Middle frontal gyrus (tissue), 1 donor: ENCODE data around the gene PALLD.

Source experiments
- DNase-seq: peaks from one replicate; pipeline ENCODE4 v3.0.0-alpha.2; 2015; ENCODE audit warnings: low spot score; ENCODE audit errors: extremely low spot score

The PALLD gene

GRCh38 chr4:168588916-168589531, 92.2 kb downstream of the PALLD start:
- DNase-seq: no peak

- DNase-seq: no peak
These were observed 95.8 kb downstream of the PALLD start for GRCh38 chr4:168592676-168593075.

- no peak for DNase-seq
These were observed 96.5 kb downstream of the PALLD start for GRCh38 chr4:168593399-168593798.

GRCh38 chr4:168594121-168594520, 97.3 kb downstream of the PALLD start:
- no peak for DNase-seq

DNA sequence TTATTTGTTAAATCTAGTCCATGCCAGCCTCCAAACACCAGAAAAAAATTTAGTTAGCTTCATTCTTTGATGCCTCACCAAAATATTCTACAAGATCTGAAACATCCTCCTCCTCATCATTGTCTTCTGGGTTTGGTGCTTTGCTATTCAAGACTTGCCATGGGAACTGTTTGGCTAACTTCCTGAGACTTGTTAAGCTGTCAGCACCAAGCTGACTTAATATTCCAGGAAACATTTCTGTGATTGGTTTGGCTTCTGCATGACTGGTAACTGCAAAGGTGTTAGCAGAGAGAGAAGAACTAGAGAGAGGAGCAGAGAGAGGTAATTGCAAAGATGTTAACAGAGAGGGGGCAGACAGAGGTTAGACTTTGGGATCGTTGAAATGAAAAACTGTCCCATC, 101.3 kb downstream of the PALLD start:
- DNase-seq: no peak

DNA sequence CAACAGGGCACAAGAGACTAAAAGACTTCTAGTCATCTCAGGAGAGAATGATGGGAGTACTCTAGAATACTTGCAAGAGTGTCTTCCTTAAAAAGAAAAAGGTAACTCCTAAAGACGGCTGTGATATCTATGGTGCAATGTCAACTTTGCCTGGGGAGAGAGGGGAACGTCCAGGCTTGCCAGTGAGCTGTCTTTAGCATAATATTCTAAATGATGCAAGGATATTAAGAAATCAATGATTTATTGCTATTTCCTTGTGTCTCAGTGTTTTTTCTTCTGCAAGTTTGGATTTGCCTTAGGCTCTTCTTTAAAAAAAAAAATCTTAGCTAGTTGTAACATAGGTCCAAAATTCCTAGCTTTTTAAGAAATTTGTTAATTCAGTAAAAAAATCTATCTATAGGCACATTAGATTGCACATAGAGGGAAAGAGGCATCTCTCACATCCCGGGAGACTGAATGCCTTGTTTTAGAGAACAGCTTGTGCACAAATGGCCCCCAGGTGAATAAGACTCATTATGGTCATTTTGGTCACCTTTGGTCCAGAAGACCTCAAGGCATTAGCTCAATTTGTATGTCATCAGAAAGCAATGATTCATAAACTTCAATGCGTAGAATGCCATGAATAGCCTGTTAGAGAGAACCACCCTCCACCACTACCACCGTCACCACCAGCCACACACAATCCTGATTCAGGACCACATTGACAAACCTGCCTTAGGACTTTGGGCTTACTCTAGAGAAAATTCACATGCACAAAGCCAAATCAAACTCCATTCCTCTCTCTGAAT, 104.1 kb downstream of the PALLD start:
- DNase-seq: no peak

GRCh38 chr4:168601899-168602298, 105.0 kb downstream of the PALLD start:
- no peak for DNase-seq

- DNase-seq: no peak
These were observed 107.9 kb downstream of the PALLD start for GRCh38 chr4:168604496-168605373.

GRCh38 chr4:168605411-168605810, 108.6 kb downstream of the PALLD start:
- no peak for DNase-seq

DNA sequence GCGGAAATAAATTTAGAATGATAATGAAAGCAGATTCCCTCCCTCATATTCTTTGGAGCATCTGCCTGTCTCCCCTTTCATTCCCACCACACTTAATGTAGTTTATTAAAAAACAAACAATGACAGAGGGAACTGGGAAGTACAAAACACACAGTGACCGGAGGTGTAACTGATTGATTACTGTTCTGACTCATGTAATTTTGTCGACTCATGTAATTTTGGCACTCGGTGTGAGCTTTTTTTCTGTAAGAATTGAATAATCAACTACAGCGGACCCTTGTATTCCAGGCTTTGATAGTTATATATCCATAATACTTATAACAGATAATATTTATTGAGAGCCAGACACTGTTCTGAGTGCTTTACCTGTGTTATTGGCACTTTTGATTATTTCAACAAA, 110.4 kb downstream of the PALLD start:
- DNase-seq: no peak

DNA sequence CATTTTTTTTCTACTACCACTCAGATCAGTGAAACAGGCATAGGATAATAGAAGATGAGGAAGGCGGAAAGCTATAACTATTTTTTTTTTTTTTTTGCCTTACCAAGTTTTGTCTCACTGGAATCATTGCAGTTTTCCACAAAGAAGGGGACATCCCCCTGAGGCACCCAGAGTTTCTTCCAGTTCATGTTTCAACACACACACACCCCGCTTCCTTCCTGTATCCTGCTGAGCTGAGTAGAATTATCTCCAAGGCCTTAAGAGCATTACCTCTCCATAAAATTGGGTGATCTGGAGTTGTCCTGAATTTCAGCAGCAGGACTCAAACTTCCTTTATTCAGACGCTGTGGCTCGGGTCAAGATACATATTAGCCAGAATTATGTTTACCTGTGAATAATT, 111.9 kb downstream of the PALLD start:
- no peak for DNase-seq

GRCh38 chr4:168609369-168609768, 112.5 kb downstream of the PALLD start:
- DNase-seq: no peak

- DNase-seq: no peak
These were observed 114.2 kb downstream of the PALLD start for GRCh38 chr4:168610911-168611530.

DNA sequence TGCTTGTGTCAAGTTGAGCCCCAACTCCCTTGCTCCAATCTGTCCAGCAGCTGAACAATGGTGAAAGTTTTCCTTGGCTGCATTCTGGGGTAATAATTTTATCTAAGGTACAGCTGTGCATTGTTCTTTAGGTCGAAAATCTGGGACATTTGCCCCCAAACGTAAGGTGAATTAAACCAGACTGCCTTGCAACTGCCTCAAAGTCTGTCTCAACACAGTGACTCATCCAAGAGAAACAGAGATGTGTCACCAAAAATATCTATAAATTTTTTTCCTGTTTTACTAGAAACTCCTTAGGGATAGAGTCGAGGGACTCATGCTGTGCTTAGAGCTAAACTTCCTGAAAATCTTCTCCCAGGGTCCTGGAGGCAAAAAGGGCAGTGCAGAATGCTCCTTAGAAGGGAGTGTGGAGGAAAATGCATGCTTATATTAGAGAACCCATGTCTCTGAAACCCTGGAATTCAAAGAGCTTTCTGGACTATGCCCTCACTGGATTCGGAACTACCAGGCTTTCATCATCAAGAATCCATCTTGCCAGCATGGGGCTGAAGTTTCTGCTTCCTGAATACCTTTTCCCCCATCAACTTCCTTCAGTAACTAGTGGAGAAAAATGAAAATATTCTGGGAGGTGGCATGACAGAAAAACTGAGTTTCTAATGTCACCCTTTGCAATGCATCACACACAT, 115.7 kb downstream of the PALLD start:
- no peak for DNase-seq

DNA sequence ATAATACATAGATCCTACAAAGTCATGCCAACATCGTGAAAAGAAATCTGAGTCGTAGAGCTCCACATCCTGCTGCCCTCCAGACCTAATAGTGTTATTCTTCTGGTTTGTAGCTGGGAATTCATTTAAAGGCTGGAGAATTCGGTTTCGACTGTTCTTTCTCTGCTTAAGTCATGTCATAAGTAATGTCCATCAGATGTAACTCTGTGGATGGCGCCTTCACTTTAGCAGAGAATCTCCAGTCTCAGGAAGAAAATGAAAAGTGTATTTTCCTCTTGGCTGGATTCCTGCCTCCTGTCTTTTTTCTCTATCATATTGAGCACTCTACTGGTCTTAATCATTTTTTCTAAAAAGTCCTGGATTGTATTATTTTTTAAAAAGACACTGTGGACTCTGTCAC, 117.0 kb downstream of the PALLD start:
- no peak for DNase-seq

- DNase-seq: no peak
These were observed 117.6 kb downstream of the PALLD start for GRCh38 chr4:168614281-168615057.

- DNase-seq: no peak
These were observed 118.6 kb downstream of the PALLD start for GRCh38 chr4:168615294-168616065.

DNA sequence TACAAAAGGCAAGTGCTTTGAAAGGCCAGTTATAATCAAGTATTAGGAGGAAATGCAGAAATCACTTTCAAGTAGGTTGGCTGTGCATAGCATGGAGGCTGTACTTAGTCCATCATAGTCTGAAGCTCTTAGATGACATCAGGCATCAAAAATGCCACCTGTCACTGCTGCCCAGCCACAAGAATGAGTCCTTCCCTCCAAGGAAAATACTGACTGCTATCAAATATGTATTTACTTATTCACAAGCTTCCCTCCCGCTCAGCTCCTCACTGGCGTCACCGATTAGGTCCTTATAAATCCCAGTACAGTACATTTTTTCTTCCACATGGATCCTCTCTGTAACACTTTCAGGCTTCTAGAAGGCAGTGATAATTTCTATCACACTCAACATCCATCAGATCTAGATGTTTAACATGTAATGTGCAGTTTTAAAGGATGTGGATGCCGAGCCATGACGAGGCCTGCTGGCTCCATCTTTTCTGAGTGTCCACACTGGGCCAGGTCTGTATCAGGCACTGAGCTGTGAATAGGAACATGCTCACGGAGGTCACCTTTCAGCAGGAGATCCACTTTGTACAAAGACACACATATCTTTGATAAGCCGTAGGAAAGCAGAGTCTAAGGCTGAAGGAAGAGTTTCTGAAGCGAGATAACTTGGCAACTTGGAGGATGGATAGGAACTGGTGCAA, 121.9 kb downstream of the PALLD start:
- no peak for DNase-seq

- DNase-seq: no peak
These were observed 122.4 kb downstream of the PALLD start for GRCh38 chr4:168619266-168619631.
